NCI-H187 treated with DMSO at 0.1 percent for 48 hours (cell line): Measurements from ENCODE around the gene KRTAP4-16.
"Not testable (repeated sequence)": the region's sequence is repeated elsewhere in the genome, so short reads cannot be mapped to it uniquely, and the experiment has no call there.

Experiments
- DNase-seq: peaks from one replicate; lab custom pipeline; 2025; lab: John Stamatoyannopoulos, UW

Gene KRTAP4-16

GRCh38 chr17:41101586-41102259 is at the start of gene KRTAP4-16:
TSS of gene KRTAP4-16 (minus strand) at chr17:41102209. CDS start at chr17:41102209, 0 bp downstream.
- DNase-seq = no peak

GRCh38 chr17:41151525-41151924 is 49.5 kb upstream of the KRTAP4-16 start:
- no peak for DNase-seq

GRCh38 chr17:41150026-41150425 is 48.0 kb upstream of the KRTAP4-16 start:
- no peak for DNase-seq

- no peak for DNase-seq
Measured at GRCh38 chr17:41149652-41149985, 47.6 kb upstream of the KRTAP4-16 start, which contains the start of gene KRTAP4-5. TSS of gene KRTAP4-5 (minus strand) at chr17:41149825. CDS start at chr17:41149767, 58 bp downstream.

- not testable (repeated sequence) for DNase-seq
Measured at GRCh38 chr17:41148971-41149651, 47.1 kb upstream of the KRTAP4-16 start.

GRCh38 chr17:41147531-41148204 is 45.7 kb upstream of the KRTAP4-16 start:
- DNase-seq = no peak

- no peak for DNase-seq
Measured at GRCh38 chr17:41145261-41145660, 43.3 kb upstream of the KRTAP4-16 start.

- DNase-seq = no peak
Measured at GRCh38 chr17:41144846-41145245, 42.8 kb upstream of the KRTAP4-16 start.

- no peak for DNase-seq
Measured at GRCh38 chr17:41141361-41141760, 39.4 kb upstream of the KRTAP4-16 start.

GRCh38 chr17:41140360-41141131 is 38.5 kb upstream of the KRTAP4-16 start, which contains the start of gene KRTAP4-6:
TSS of gene KRTAP4-6 (minus strand) at chr17:41140544. CDS start at chr17:41140487, 57 bp downstream.
- no peak for DNase-seq

- DNase-seq = not testable (repeated sequence)
Measured at GRCh38 chr17:41139865-41140264, 37.9 kb upstream of the KRTAP4-16 start.

GRCh38 chr17:41133880-41134735 is 32.1 kb upstream of the KRTAP4-16 start:
- DNase-seq = no peak

- no peak for DNase-seq
Measured at GRCh38 chr17:41131979-41132378, 30.0 kb upstream of the KRTAP4-16 start.

GRCh38 chr17:41127371-41127770 is 25.4 kb upstream of the KRTAP4-16 start:
- DNase-seq = no peak

GRCh38 chr17:41126412-41126811 is 24.4 kb upstream of the KRTAP4-16 start:
- DNase-seq = no peak

- no peak for DNase-seq
Measured at GRCh38 chr17:41125064-41125463, 23.1 kb upstream of the KRTAP4-16 start.

GRCh38 chr17:41123991-41124371 is 22.0 kb upstream of the KRTAP4-16 start, which contains the start of gene KRTAP4-12:
TSS of gene KRTAP4-12 (minus strand) at chr17:41124182. CDS start at chr17:41124122, 60 bp downstream.
- DNase-seq = not testable (repeated sequence)

GRCh38 chr17:41123292-41123990 is 21.4 kb upstream of the KRTAP4-16 start:
- not testable (repeated sequence) for DNase-seq

- no peak for DNase-seq
Measured at GRCh38 chr17:41121742-41122141, 19.7 kb upstream of the KRTAP4-16 start.
